Endothelial cell of umbilical vein (primary cell): ENCODE data around the gene STX5.

Source experiments
- CTCF ChIP-seq, 2 donors: IDR thresholded peaks; 1 replicate in 1 of 2; 2 replicates in 1 of 2; pipeline ENCODE4 v1.5.1; 2011; ENCODE audit warnings: low read length in 2 of 2, mild to moderate bottlenecking in 2 of 2, moderate library complexity in 2 of 2, control low read depth in 1 of 2, inconsistent platforms in 1 of 2, low read depth in 1 of 2; ENCODE audit not compliant: insufficient read depth in 1 of 2; ENCODE audit errors: extremely low read depth in 1 of 2
- EZH2 ChIP-seq: IDR thresholded peaks from 2 replicates; pipeline ENCODE4 v1.6.1; 2012; ENCODE audit warnings: borderline replicate concordance, low read depth, mild to moderate bottlenecking, moderate library complexity, low read length, inconsistent platforms; ENCODE audit not compliant: severe bottlenecking
- FOS ChIP-seq: IDR thresholded peaks from 2 replicates; pipeline ENCODE4 v1.6.1; 2011; ENCODE audit warnings: mild to moderate bottlenecking, low read length, moderate library complexity, borderline replicate concordance; ENCODE audit not compliant: insufficient read depth
- GATA2 ChIP-seq: IDR thresholded peaks from 2 replicates; pipeline ENCODE4 v1.7.0; 2011; ENCODE audit warnings: low read depth, mild to moderate bottlenecking, moderate library complexity, mixed read lengths, low read length; ENCODE audit not compliant: insufficient read length, insufficient read depth
- JUN ChIP-seq: IDR thresholded peaks from 2 replicates; pipeline ENCODE4 v1.6.1; 2011; ENCODE audit warnings: borderline replicate concordance, low read depth; ENCODE audit not compliant: insufficient read length, insufficient read depth
- MAX ChIP-seq: IDR thresholded peaks from 2 replicates; pipeline ENCODE4 v1.6.1; 2011; ENCODE audit not compliant: insufficient read depth, insufficient read length
- POLR2A ChIP-seq: IDR thresholded peaks from 2 replicates; pipeline ENCODE4 v1.6.1; 2012; ENCODE audit warnings: low read depth, mild to moderate bottlenecking, control low read depth, low read length
- POLR2AphosphoS5 ChIP-seq: IDR thresholded peaks from 2 replicates; pipeline ENCODE4 v1.6.1; 2012; ENCODE audit warnings: low read depth, mild to moderate bottlenecking, control low read depth, low read length, moderate library complexity; ENCODE audit not compliant: insufficient read depth

- no peak for TF ChIP-seq EZH2
- no peak for TF ChIP-seq CTCF (IDR thresholded peaks at IDR 0.05; ENCODE audit: extremely low read depth in 1 of 2, insufficient read depth in 1 of 2, low read depth in 1 of 2, low read length in 2 of 2)
- no peak for TF ChIP-seq GATA2
- TF ChIP-seq POLR2A: no peak
- no peak for TF ChIP-seq POLR2AphosphoS5
- TF ChIP-seq MAX: no peak
- TF ChIP-seq JUN: no peak
- TF ChIP-seq FOS: no peak
Measured at GRCh38 chr11:62860835-62861563, 29.1 kb upstream of the STX5 start.
